GM23338 (cell line): ENCODE measurements around the gene SNTB2. TPM values are rescaled to one million over a fixed set of nuclear protein-coding genes. Genes with fewer than 3 reads are reported as not detected.

ENCODE experiments used
- ATAC-seq: fragments of 200-7000 bp; cut with Tn5 transposase; 3 replicates; pipeline ENCODE4 v1.9.1; 2020
- DNase-seq: peaks from one replicate; pipeline ENCODE4 v3.0.0-alpha.2; 2015; ENCODE audit warnings: low spot score
- H2AFZ ChIP-seq: fragments of 200-600 bp; sonication (generic); 2 replicates; pipeline ENCODE4 v1.8.0; 2016; ENCODE audit warnings: antibody characterized with exemption, mild to moderate bottlenecking, moderate library complexity
- H3F3A ChIP-seq: fragments of 200-600 bp; sonication (generic); replicated peaks from 2 replicates; pipeline ENCODE4 v1.8.0; 2017; ENCODE audit warnings: antibody characterized with exemption, mixed run types, low read depth
- H3K27ac ChIP-seq: fragments of 200-600 bp; sonication (generic); 2 replicates; pipeline ENCODE4 v1.6.1; 2016; ENCODE audit warnings: low read depth
- H3K27me3 ChIP-seq: fragments of 200-600 bp; sonication (generic); 2 replicates; pipeline ENCODE4 v1.8.0; 2016; ENCODE audit warnings: mild to moderate bottlenecking, mixed run types, moderate library complexity; ENCODE audit not compliant: insufficient read depth
- H3K36me3 ChIP-seq: fragments of 200-600 bp; sonication (generic); 2 replicates; pipeline ENCODE4 v1.8.0; 2016; ENCODE audit warnings: mild to moderate bottlenecking; ENCODE audit not compliant: insufficient read depth
- H3K4me1 ChIP-seq: fragments of 200-600 bp; sonication (generic); 2 replicates; pipeline ENCODE4 v1.8.0; 2016; ENCODE audit warnings: mild to moderate bottlenecking, moderate library complexity; ENCODE audit not compliant: insufficient read depth
- H3K4me2 ChIP-seq: fragments of 200-600 bp; sonication (generic); 2 replicates; pipeline ENCODE4 v1.7.1; 2017; ENCODE audit warnings: mixed run types
- H3K4me3 ChIP-seq: fragments of 200-600 bp; sonication (generic); 2 replicates; pipeline ENCODE4 v1.6.1; 2016; ENCODE audit warnings: mixed run types
- H3K79me2 ChIP-seq: fragments of 200-600 bp; sonication (generic); replicated peaks from 2 replicates; pipeline ENCODE4 v1.8.0; 2017; ENCODE audit warnings: mild to moderate bottlenecking; ENCODE audit not compliant: insufficient read depth
- H3K9me2 ChIP-seq: fragments of 200-600 bp; sonication (generic); 2 replicates; pipeline ENCODE4 v1.8.0; 2017; ENCODE audit not compliant: insufficient read depth
- H4K20me1 ChIP-seq: fragments of 200-600 bp; sonication (generic); replicated peaks from 2 replicates; pipeline ENCODE4 v1.8.0; 2017; ENCODE audit warnings: mild to moderate bottlenecking; ENCODE audit not compliant: insufficient read depth
- H3K27ac Mint-ChIP-seq: 2 replicates; pipeline ENCODE4 v1.8.0; 2020; ENCODE audit warnings: inconsistent platforms, mild to moderate bottlenecking, moderate library complexity, mixed read lengths
- H3K27me3 Mint-ChIP-seq: 3 replicates; pipeline ENCODE4 v1.8.0; 2022; ENCODE audit warnings: low read depth, mild to moderate bottlenecking, moderate library complexity, mixed read lengths, inconsistent platforms; ENCODE audit not compliant: insufficient read depth, poor library complexity
- H3K36me3 Mint-ChIP-seq: 3 replicates; pipeline ENCODE4 v1.8.0; 2021; ENCODE audit warnings: low read depth, mild to moderate bottlenecking, inconsistent platforms, moderate library complexity, mixed read lengths
- H3K4me1 Mint-ChIP-seq: 3 replicates; pipeline ENCODE4 v1.8.0; 2020; ENCODE audit warnings: mild to moderate bottlenecking, inconsistent platforms, mixed read lengths
- H3K4me3 Mint-ChIP-seq: 3 replicates; pipeline ENCODE4 v1.8.0; 2021; ENCODE audit warnings: moderate library complexity, mild to moderate bottlenecking, inconsistent platforms, mixed read lengths
- H3K9me3 Mint-ChIP-seq: 3 replicates; pipeline ENCODE4 v1.8.0; 2020; ENCODE audit warnings: moderate library complexity, mild to moderate bottlenecking, inconsistent platforms, mixed read lengths
- EZH2 ChIP-seq: fragments of 200-600 bp; sonication (generic); IDR thresholded peaks from one replicate; pipeline ENCODE4 v1.8.0; 2017; ENCODE audit warnings: antibody characterized with exemption, mild to moderate bottlenecking, low read depth; ENCODE audit not compliant: unreplicated experiment
- EZH2phosphoT487 ChIP-seq: fragments of 200-600 bp; sonication (generic); IDR thresholded peaks from one replicate; pipeline ENCODE4 v1.8.1; 2018; ENCODE audit warnings: antibody characterized with exemption; ENCODE audit not compliant: unreplicated experiment
- JUNB ChIP-seq: IDR thresholded peaks from one replicate; pipeline ENCODE4 v1.6.1; 2016; ENCODE audit warnings: antibody characterized with exemption; ENCODE audit not compliant: unreplicated experiment
- NANOG ChIP-seq: IDR thresholded peaks from 2 replicates; pipeline ENCODE4 v1.6.1; 2016; ENCODE audit warnings: antibody characterized with exemption, borderline replicate concordance
- STAT1 ChIP-seq: IDR thresholded peaks from one replicate; pipeline ENCODE4 v1.6.1; 2016; ENCODE audit warnings: antibody characterized with exemption; ENCODE audit not compliant: unreplicated experiment
- ZNF114 ChIP-seq: fragments of 250-450 bp; sonication (Bioruptor Pico); IDR thresholded peaks from 2 replicates; pipeline ENCODE4 v1.5.0; 2020; ENCODE audit warnings: mild to moderate bottlenecking, moderate library complexity
- polyA plus RNA-seq: library from polyadenylated mRNA; unstranded; fragments of >200 nt; fragmentation: Nextera tagmentation; extraction: Ambion mirVana; gene quantifications from 2 replicates; pipeline ENCODE4 v1.2.1, GENCODE V29; 2016
- total RNA-seq: library from RNA; depleted of rRNA; stranded (reverse); fragments of >200 nt; shearing (Covaris generic); gene quantifications from 2 replicates; pipeline ENCODE4 v1.2.3, GENCODE V29; 2014
- TF ChIP-seq, protein P1 (sequence below): fragments of 250-450 bp; sonication (Bioruptor Pico); IDR thresholded peaks from 2 replicates; pipeline ENCODE4 v1.5.0; 2020; ENCODE audit warnings: mild to moderate bottlenecking, moderate library complexity
- TF ChIP-seq, protein P2 (sequence below): IDR thresholded peaks from one replicate; pipeline ENCODE4 v1.6.1; 2018; ENCODE audit warnings: antibody characterized with exemption; ENCODE audit not compliant: unreplicated experiment
- TF ChIP-seq, protein P3 (sequence below), 2 experiments: fragments of 200-600 bp in 1 of 2; sonication (generic) in 1 of 2; conservative IDR thresholded peaks; 2 replicates each; pipeline versions ENCODE4 v1.5.1 to v1.6.1; 2016 to 2017; ENCODE audit warnings: antibody characterized with exemption in 2 of 2, low read depth in 2 of 2, mild to moderate bottlenecking in 2 of 2, moderate library complexity in 1 of 2
- TF ChIP-seq, protein P4 (sequence below): IDR thresholded peaks from 2 replicates; pipeline ENCODE4 v1.6.1; 2016; ENCODE audit warnings: antibody characterized with exemption

The SNTB2 gene
- total and polyA plus RNA-seq, 2 experiments from 2014 or later, result 4.8 to 42.7 TPM

DNA sequence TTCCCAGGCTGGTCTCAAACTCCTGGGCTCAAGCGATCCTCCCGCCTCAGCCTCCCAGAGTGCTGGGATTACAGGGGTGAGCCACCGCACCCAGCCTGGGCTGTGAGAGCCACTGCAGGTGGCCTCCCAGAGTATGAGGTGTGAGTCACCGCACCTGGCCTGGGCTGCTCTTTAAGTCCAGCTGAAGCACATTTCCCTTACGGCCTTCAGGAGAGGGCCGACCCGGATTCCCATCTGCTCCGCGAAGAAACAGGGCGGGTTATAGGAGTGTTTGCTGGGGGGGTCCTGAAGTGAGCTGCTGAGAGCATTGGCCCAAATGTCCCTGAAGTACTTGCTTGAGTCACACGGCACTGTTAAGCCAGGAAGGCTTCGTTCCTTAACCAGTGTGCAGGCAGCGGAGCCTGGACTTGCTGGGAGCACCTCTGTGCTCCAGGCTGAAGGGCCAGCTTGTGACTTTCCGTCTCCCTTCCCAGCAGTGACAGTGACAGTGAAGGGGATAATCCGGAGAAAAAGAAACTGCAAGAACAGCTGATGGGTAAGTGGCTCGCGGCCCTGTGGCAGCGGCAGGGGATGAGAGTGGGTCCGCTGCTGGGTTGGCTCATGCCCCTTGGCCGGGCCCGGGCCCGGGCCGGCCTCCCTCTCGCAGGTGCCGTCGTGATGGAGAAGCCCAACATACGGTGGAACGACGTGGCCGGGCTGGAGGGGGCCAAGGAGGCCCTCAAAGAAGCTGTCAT, 131.4 kb downstream of the SNTB2 start (continued):
- TF ChIP-seq, protein P1, sequence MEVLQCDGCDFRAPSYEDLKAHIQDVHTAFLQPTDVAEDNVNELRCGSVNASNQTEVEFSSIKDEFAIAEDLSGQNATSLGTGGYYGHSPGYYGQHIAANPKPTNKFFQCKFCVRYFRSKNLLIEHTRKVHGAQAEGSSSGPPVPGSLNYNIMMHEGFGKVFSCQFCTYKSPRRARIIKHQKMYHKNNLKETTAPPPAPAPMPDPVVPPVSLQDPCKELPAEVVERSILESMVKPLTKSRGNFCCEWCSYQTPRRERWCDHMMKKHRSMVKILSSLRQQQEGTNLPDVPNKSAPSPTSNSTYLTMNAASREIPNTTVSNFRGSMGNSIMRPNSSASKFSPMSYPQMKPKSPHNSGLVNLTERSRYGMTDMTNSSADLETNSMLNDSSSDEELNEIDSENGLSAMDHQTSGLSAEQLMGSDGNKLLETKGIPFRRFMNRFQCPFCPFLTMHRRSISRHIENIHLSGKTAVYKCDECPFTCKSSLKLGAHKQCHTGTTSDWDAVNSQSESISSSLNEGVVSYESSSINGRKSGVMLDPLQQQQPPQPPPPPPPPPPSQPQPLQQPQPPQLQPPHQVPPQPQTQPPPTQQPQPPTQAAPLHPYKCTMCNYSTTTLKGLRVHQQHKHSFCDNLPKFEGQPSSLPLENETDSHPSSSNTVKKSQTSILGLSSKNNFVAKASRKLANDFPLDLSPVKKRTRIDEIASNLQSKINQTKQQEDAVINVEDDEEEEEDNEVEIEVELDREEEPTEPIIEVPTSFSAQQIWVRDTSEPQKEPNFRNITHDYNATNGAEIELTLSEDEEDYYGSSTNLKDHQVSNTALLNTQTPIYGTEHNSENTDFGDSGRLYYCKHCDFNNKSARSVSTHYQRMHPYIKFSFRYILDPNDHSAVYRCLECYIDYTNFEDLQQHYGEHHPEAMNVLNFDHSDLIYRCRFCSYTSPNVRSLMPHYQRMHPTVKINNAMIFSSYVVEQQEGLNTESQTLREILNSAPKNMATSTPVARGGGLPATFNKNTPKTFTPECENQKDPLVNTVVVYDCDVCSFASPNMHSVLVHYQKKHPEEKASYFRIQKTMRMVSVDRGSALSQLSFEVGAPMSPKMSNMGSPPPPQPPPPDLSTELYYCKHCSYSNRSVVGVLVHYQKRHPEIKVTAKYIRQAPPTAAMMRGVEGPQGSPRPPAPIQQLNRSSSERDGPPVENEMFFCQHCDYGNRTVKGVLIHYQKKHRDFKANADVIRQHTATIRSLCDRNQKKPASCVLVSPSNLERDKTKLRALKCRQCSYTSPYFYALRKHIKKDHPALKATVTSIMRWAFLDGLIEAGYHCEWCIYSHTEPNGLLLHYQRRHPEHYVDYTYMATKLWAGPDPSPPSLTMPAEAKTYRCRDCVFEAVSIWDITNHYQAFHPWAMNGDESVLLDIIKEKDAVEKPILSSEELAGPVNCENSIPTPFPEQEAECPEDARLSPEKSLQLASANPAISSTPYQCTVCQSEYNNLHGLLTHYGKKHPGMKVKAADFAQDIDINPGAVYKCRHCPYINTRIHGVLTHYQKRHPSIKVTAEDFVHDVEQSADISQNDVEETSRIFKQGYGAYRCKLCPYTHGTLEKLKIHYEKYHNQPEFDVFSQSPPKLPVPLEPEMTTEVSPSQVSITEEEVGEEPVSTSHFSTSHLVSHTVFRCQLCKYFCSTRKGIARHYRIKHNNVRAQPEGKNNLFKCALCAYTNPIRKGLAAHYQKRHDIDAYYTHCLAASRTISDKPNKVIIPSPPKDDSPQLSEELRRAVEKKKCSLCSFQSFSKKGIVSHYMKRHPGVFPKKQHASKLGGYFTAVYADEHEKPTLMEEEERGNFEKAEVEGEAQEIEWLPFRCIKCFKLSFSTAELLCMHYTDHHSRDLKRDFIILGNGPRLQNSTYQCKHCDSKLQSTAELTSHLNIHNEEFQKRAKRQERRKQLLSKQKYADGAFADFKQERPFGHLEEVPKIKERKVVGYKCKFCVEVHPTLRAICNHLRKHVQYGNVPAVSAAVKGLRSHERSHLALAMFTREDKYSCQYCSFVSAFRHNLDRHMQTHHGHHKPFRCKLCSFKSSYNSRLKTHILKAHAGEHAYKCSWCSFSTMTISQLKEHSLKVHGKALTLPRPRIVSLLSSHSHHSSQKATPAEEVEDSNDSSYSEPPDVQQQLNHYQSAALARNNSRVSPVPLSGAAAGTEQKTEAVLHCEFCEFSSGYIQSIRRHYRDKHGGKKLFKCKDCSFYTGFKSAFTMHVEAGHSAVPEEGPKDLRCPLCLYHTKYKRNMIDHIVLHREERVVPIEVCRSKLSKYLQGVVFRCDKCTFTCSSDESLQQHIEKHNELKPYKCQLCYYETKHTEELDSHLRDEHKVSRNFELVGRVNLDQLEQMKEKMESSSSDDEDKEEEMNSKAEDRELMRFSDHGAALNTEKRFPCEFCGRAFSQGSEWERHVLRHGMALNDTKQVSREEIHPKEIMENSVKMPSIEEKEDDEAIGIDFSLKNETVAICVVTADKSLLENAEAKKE, result no peak

DNA sequence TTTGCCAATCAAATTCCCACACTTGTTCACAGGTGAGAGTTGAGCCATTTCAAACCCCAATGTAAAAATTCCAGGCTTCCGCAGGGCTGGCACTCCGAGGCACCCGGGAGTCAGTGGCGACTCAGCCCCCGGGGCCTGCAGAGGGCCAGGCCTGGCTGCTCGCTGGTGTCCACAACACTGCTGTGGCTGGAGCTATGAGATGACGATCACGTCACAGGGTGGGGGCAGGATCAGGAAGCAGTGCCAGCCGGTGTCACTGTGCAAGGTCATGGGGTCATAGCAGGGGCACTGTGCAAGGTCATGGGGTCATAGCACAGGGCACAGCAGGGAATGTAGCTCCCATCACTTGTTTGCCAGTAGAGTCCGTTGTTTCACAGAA, 131.9 kb downstream of the SNTB2 start:
- Mint-ChIP-seq H3K36me3 (peaks cover 72% of the 10 kb centered on the region), H3K27me3 (peaks cover 17% of the 10 kb centered on the region)

More for the DNA sequence above, 131.9 kb downstream of the SNTB2 start:
- Histone ChIP-seq H3F3A (peaks cover 4% of the 10 kb centered on the region; the same call in 1 of the 2 replicates), H3K9me2 (no peaks in the 10 kb centered on the region), H3K27me3 (no peaks in the 10 kb centered on the region), H3K27ac (no peak overlapping the region), H3K4me1 (no peaks in the 10 kb centered on the region), H3K4me2 (no peak overlapping the region), H3K4me3 (no peak overlapping the region), H3K36me3 (peaks cover 4% of the 10 kb centered on the region), H4K20me1 (peaks cover 13% of the 10 kb centered on the region), H3K79me2 (peaks cover 6% of the 10 kb centered on the region; the same call in 1 of the 2 replicates), H2AFZ (no peak overlapping the region)
- TF ChIP-seq ZNF114 (CRISPR knock-in tag), result no peak
- TF ChIP-seq NANOG, result no peak
- TF ChIP-seq STAT1, result no peak
- no peak for TF ChIP-seq JUNB
- no peak for TF ChIP-seq EZH2
- TF ChIP-seq, protein P2, sequence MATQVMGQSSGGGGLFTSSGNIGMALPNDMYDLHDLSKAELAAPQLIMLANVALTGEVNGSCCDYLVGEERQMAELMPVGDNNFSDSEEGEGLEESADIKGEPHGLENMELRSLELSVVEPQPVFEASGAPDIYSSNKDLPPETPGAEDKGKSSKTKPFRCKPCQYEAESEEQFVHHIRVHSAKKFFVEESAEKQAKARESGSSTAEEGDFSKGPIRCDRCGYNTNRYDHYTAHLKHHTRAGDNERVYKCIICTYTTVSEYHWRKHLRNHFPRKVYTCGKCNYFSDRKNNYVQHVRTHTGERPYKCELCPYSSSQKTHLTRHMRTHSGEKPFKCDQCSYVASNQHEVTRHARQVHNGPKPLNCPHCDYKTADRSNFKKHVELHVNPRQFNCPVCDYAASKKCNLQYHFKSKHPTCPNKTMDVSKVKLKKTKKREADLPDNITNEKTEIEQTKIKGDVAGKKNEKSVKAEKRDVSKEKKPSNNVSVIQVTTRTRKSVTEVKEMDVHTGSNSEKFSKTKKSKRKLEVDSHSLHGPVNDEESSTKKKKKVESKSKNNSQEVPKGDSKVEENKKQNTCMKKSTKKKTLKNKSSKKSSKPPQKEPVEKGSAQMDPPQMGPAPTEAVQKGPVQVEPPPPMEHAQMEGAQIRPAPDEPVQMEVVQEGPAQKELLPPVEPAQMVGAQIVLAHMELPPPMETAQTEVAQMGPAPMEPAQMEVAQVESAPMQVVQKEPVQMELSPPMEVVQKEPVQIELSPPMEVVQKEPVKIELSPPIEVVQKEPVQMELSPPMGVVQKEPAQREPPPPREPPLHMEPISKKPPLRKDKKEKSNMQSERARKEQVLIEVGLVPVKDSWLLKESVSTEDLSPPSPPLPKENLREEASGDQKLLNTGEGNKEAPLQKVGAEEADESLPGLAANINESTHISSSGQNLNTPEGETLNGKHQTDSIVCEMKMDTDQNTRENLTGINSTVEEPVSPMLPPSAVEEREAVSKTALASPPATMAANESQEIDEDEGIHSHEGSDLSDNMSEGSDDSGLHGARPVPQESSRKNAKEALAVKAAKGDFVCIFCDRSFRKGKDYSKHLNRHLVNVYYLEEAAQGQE, result no peak
- TF ChIP-seq, protein P3, sequence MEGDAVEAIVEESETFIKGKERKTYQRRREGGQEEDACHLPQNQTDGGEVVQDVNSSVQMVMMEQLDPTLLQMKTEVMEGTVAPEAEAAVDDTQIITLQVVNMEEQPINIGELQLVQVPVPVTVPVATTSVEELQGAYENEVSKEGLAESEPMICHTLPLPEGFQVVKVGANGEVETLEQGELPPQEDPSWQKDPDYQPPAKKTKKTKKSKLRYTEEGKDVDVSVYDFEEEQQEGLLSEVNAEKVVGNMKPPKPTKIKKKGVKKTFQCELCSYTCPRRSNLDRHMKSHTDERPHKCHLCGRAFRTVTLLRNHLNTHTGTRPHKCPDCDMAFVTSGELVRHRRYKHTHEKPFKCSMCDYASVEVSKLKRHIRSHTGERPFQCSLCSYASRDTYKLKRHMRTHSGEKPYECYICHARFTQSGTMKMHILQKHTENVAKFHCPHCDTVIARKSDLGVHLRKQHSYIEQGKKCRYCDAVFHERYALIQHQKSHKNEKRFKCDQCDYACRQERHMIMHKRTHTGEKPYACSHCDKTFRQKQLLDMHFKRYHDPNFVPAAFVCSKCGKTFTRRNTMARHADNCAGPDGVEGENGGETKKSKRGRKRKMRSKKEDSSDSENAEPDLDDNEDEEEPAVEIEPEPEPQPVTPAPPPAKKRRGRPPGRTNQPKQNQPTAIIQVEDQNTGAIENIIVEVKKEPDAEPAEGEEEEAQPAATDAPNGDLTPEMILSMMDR (conservative IDR thresholded peaks at IDR 0.05; ENCODE audit: low read depth in 2 of 2), result no peak
- TF ChIP-seq EZH2phosphoT487, result no peak
- TF ChIP-seq, protein P4, sequence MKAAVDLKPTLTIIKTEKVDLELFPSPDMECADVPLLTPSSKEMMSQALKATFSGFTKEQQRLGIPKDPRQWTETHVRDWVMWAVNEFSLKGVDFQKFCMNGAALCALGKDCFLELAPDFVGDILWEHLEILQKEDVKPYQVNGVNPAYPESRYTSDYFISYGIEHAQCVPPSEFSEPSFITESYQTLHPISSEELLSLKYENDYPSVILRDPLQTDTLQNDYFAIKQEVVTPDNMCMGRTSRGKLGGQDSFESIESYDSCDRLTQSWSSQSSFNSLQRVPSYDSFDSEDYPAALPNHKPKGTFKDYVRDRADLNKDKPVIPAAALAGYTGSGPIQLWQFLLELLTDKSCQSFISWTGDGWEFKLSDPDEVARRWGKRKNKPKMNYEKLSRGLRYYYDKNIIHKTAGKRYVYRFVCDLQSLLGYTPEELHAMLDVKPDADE, result no peak
- no peak for ATAC-seq
- no peak for DNase-seq
- H3K27ac Mint-ChIP-seq, result no peak overlapping the region
- no peaks in the 10 kb centered on the region for H3K9me3 Mint-ChIP-seq
- no peak overlapping the region for H3K4me3 Mint-ChIP-seq
- no peaks in the 10 kb centered on the region; the same call in 2 of the 3 replicates for H3K4me1 Mint-ChIP-seq
